ENCODE data around the gene RPTOR.
"Not testable (repeated sequence)": the region's sequence is repeated elsewhere in the genome, so short reads cannot be mapped to it uniquely, and the experiment has no call there.

The RPTOR gene, protein sequence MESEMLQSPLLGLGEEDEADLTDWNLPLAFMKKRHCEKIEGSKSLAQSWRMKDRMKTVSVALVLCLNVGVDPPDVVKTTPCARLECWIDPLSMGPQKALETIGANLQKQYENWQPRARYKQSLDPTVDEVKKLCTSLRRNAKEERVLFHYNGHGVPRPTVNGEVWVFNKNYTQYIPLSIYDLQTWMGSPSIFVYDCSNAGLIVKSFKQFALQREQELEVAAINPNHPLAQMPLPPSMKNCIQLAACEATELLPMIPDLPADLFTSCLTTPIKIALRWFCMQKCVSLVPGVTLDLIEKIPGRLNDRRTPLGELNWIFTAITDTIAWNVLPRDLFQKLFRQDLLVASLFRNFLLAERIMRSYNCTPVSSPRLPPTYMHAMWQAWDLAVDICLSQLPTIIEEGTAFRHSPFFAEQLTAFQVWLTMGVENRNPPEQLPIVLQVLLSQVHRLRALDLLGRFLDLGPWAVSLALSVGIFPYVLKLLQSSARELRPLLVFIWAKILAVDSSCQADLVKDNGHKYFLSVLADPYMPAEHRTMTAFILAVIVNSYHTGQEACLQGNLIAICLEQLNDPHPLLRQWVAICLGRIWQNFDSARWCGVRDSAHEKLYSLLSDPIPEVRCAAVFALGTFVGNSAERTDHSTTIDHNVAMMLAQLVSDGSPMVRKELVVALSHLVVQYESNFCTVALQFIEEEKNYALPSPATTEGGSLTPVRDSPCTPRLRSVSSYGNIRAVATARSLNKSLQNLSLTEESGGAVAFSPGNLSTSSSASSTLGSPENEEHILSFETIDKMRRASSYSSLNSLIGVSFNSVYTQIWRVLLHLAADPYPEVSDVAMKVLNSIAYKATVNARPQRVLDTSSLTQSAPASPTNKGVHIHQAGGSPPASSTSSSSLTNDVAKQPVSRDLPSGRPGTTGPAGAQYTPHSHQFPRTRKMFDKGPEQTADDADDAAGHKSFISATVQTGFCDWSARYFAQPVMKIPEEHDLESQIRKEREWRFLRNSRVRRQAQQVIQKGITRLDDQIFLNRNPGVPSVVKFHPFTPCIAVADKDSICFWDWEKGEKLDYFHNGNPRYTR (N-terminal part only)

DNA sequence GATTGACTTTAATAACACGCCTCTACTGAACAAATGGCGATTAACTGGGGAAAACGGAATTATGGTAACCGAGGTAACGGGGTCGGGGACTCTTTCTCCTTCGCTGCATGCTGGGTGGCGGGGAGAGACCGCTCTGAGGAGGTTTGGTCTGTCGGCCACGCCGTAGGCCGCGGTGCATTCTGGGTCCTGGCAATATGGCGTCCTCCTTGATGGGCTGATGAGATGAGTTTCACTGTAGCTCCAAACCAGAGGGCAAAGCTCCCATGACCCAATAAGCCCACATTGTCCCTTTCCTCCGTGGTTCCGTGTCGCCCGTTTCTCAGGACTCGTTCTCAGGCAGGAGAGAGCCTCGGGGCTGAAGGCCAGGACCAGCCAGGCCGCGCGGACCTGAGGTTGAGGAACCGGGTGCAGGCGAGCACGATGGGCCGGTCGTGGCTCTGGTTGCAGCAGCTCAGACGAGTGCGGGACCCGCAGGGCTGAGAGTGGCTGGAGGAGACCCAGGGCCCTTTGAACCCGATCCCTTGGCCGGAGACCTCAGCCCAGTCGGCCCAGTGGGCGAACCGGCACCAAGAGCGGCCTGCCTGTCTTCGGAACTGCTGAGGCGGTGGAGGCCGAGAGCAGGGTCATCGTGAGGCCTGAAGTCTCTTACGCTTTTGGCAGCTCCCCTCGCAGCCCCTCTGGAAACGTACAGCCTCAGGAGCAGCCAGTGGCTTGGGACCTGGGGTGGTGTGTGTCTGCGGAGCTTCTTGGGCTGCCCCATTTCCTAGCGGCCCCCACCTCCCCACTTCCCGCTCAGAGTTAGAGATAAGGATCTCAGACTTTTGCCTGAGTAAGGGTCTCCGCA, at the start of gene RPTOR:
Gene RPTOR, plus strand, starts transcription at position 184 of the 844 bp plus-strand sequence. CDS start 792 bp downstream, outside the sequence.
- no peak for FAIRE-seq

DNA sequence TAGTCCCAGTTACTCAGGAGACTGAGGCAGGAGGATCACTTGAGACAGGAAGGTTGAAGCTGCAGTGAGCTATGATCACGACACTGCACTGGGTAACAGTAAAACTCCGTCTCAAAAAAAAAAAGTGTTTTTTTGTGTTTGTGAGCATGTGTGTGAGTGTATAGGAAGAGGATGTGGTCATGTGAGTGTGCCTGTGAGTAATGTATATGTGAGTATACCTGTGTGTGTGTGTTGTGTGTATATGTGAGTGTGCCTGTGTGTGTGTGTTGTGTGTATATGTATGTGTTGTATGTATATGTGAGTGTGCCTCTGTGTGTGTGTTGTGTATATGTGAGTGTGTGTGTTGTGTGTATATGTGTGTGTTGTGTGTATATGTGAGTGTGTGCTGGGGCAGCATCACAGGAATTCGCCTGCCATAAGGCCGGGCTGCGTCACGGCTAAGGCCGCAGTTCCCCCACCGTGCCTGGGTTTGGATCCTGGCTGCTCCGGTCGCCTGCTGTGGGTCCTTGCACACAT, 46.9 kb upstream of the RPTOR start:
- FAIRE-seq, result no peak

DNA sequence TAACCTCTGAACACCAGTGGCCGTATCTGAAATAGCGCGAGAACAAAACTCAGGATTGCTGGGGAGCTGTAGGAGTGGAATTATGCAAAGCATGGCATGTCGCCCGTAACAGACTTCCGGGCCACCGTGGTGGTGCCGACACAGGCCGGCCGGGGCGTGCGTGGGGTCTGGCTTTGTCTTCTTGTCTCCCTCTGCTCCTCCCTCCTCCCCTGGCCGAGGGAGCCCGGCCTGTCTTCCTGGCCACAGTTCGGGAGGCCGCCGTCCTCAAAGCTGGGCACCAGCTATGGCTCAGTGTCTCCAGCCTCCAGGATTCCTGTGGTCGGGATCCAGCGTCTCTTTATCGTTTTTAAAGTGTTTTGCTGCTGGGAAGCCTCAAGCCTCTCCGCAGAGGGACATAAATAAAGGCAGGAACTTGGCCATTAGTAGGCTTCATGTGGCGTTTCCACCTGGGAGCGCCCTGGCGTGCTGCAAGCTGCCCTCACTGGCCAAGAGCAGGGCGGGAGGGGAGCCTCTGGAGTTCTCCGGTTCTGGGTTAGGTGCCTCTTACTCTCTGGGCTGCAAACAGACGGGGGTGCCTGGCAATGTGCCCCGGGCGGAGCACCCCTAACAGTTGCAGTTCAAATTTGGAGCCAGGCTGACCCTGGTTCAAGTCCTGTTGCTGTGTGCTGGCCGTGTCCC, 46.3 kb upstream of the RPTOR start:
- no peak for FAIRE-seq

DNA sequence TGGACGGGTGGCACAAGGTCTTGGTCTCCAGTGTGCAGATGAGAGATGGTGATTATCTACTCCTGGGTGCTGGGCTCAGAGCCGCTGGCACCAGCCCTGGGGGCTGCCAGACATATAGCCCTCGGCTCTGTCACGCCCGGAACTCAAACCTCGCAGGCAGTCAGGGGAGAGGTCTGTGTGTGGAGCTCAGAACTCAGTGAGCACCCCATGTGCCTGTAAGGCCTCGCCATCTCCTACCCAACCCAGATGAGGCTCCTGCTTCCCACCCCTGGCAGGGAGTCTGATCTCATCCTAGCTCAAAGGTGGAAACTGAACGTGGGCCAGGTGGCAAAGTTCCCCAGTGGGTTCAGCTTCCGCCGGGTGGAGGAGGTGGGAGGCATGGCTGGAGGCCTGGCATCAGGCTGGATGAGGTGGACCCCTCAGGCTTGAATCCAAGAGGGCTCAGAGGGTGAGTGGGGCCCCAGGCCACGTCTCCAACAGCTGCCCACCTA, 45.7 kb upstream of the RPTOR start:
- no peak for FAIRE-seq

DNA sequence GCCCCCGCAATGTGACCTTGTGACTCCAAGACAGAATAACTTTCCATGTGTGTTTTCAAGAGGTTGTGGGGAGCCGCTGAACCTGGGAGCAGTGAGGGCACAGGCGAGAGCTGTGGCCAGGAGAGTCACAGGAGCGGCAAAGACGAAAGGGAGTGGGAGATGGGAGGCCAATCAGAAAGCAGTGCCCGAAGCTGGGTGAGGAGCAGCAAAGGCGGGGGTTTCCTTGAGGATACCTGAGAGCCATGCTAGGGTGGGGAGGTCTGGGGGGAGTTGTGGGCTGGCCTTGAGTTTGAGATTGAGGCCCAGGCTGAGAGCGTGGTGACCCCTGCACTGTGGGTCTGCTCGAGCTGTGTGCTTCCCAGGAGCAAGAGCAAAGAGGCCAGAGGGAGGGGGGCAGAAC, 45.1 kb upstream of the RPTOR start:
- FAIRE-seq, result no peak

DNA sequence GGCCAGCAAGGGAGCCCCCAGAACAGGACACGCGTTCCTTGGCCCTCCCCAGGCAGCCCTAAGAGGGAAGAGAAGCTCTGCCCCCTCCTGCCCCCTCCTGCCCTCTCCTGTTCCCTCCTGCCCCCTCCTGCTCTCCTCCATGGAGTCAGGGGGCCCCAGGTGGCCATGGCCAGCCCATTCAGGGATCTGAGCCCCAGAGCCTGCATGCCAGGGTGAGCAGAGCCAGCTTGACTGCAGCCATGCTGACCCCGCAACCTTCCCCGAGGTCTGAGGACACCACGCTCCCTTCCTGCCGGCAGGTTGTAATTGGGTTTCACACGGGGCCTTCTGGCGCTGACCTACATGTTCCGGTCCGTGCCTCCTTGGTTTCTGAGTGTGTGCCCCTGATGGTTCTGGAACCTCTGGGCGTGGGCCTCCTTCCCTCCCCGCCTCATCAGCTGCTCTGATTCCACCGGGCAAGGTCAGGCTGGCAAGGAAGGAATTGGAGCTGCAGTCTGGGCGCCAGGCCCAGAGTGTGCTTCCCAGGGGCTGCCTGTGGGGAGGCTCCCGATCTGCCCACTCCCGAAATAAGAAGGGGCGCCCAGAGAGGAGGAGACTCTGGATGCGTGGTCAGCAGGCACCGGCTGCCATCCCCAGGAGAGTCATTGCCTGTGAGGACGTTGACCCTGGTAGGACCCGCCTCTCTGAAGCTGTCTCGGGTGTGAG, 44.5 kb upstream of the RPTOR start:
- no peak for FAIRE-seq

DNA sequence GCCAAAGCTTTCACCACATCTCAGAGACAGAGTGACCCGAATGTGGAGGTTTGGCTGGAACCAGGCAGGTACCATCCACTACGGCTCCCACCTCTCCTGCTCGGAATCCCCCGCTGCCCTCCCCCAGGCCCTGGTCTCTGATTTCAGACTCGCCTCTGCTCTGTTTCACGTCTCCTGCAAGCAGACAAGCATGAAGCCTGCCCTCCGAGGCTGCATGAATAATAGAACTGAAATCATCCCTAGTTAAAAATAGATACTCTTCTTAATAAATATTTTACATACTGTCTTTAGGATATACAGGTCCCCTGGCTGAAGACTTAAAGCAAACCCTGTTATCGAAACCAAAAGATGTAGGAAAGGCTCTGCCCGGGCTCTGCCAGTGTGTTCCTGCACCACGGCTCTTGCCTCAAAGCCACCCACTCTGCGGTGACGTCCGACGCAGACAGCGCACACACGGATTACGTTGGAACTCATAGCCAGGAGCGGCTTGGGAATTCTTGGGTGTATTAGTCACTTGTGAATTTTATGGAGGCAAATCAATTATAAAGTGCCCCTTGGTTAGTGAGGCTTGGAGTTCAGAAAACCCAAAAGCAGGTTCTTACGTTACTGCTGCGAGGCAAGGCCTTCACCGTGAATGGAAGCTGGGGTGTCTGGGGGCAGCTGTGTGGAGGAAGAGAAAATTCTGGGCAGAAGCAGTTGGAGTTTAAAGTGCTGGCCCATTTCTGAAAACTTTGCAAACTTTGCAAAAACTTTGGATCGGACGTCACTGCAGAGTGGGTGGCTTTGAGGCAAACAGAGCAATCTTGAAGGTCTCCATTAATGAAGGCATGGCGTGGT, 42.7 kb upstream of the RPTOR start:
- FAIRE-seq, result no peak

DNA sequence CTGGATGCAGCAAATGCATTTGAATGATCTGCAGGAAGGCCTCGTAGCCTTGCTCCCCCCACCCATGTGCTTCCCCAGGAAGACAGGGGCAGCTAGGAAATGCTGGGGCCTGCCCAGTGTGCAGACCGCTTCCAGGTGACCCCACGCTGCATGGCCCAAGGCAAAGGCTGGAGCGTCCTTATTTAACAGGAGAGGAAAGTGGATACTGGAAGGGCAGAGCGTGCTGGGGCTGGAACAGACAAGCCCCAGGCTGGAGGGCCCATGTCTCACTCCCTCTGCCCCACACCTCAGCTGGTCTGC, 42.1 kb upstream of the RPTOR start:
- no peak for FAIRE-seq

DNA sequence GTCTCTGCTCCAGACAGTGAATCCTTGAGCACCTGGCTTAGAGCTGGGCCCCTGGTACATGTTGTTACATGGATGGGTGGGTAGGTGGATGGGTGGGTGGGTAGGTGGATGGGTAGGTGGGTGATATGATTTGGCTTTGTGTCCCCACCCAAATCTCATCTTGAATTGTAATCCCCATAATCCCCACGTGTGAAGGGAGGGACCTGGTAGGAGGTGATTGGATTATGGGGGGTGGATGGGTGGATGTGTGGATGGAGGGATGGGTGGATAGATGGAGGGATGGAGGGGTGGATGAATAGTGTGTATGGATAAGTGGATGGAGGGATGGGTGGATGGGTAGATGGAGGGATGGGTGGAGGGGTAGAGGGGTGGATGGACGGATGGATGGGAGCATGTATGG, 41.6 kb upstream of the RPTOR start:
- no peak for FAIRE-seq

DNA sequence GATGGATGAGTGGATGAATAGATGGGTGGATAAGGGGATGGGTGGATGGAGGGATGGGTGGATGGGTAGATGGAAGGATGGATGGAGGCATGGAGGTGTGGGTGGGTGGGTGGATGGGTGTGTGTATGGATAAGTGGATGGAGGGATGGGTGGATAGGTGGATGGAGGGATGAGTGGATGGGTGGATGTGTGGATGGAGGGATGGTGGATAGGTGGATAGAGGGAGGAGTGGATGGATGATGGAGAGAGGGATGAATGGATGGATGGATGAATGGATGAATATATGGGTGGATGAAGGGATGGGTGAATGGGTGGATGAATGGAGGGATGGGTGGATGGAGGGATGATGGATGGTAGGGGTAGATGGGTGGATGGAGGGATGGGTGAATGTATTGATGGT, 40.7 kb upstream of the RPTOR start:
- no peak for FAIRE-seq

DNA sequence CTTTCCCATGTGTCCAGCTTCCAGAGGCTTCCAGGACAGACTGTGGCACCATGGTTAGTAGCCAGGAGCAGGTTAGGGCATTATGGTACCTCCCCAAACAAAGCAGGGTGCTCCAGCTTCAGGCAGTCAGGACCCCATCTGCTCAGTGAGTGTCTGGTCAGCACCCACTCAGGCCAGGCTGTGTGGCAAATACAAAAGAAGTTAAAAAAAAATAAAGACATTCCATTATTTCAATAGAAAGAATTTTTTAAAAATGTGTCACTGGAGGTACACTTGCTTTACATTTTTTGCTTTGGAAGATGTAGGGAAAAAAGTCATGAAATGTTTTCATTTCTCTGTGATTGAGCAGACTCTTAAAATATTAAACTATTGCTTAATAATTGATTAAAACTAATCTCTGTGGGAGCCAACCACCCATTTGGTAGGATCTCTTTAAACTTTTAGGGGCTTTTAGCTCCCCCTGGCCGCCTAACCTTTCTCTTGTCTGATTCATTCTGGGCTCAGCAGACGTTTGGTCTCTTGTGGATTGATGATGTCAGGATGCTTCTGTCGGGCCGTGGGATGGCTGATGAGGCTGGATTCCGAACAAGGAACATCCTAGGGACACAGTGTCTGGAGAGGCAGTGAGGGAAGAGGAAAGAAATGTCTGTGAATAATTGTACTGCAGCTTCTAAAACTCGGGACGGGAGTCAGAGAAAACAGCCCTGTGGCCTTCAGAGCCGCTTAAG, 39.8 kb upstream of the RPTOR start:
- no peak for FAIRE-seq

DNA sequence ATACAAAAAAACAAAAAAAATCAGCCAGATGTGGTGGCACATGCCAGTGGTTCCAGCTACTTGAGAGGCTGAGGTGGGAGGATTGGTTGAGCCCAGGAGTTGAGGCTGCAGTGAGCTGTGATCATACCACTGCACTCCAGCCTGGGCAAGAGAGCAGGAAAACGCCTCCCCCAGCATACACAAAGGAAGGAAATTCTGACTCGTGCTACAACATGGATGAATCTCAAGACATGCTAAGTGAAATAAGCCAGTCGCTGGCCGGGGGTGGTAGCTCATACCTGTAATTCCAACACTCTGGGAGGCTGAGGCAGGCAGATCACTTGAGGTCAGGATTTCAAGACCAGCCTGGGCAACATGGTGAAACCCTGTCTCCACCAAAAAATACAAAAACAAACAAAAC, 37.5 kb upstream of the RPTOR start:
- not testable (repeated sequence) for FAIRE-seq

DNA sequence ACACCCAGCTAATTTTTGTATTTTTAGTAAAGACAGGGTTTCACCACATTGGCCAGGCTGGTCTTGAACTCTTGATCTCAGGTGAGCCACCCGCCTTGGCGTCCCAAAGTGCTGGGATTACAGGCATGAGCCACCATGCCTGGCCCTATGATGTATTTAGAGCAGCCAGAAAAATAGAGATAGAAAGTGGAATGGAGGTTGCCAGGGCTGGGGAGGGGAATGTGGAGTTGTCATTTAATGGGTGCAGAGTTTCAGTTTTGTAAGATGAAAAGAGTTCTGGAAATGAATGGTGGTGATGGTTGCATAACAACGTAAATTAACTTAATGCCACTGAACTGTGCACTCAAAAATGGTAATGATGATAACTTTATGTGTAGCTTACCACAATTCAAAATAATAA, 36.7 kb upstream of the RPTOR start:
- FAIRE-seq, result no peak

DNA sequence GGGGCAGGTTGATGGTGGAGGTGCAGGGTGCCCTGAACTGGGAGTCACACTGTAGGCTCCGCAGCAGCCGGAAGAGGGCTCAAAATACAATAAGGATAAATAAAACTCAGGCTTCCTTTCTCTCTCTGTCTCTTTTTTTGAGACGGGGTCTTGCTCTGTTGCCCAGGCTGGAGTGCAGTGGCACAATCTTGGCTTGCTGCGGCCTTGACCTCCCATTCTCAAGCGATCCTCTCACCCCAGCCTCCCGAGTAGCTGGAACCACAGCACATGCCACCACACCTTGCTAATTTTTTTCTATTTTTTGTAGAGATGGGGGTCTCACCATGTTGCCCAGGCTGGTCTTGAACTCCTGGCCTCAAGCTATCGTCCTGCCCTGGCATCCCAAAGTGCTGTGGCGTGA, 35.3 kb upstream of the RPTOR start:
- no peak for FAIRE-seq

DNA sequence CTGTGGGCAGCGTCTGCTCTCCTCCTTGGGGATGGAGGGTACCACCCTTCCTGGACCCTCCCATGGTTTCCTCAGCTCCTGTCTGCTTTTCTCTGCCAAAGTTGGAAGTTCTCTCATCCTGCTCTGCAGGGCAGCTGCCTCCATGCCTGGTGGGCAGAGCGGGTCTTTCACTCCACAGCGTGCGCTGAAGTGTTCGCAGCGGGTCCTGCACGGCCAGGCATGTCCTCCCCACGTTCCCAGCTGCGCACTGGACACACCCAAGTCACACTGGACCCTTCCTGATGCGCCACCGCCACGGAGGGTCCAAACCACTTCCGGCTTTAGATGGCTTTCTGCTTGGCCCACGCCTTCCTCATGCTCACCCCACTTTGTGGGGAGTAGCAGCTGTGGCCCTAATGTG, 34.5 kb upstream of the RPTOR start:
- FAIRE-seq, result no peak

DNA sequence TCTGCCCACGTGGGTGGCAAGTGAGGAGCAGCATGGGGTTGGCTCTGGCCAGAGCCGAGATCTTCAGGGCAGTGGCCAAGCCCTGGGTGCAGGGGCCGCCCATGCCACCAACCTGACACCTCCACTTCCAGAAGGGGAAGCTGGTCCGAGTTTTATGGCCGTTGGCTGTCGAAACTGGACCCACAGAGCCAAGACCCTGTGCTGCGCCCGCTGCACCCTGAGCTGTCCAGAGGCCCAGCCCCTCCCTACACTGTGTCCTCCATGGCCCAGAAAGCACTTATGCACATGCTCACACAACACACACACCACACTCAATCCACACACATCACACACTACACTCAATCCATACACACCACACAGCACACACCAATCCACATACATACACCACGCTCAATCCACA, 33.9 kb upstream of the RPTOR start:
- no peak for FAIRE-seq

DNA sequence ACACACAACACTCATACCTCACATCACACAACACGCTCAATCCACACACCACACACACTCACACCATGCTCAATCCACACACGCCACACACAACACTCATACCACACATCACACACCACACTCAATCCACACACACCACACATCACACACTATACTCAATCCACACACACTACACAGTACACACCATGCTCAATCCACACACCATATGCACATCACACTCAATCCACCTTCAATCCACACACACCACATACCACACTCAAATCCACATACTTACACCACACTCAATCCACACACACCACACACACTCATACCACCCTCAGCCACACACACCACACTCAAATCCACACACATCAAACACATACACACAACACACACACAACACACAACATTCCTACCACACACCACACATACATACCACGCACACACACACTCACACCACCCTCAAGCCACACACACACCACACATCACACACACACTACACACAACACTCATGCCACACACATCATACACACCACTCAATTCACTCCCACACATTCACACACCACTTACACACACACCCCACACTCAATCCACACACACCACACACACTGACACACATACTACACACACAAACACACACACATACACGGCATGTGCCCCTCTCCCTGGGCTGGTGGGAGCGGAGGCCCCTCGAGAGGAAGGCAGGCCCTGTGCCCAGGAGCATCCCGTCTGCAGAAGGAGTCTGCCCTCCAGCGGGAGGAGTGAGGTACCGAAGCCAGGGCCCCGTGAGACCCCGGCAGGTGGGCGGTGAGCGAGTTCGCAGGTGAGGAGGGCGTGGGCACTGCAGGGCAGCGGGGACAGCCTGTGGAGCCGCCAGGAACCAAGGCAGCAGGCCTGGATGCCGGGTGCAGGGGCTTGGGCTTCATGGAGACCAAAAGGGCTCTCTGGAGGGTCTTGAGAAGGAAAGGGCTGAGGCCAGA, 33.1 kb upstream of the RPTOR start:
- FAIRE-seq, result no peak

DNA sequence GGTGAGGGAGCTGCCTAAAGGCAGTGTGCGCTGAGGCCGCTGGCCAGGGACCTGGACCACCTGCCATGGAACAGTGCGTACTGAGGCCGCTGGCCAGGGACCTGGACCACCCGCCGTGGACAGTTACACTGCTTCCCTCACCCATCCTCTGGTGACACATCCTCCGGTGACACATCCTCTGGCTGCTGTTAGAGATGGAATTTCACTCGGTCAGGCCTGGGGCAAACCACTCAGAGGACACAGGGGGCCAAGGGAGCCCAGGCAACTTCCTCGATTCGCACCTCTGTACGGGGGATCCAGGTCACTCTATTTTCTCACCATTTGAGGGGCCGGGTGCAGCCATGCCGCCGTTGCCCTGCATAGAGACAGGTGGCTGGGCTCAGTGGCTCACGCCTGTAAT, 32.4 kb upstream of the RPTOR start:
- FAIRE-seq, result no peak

Data from TTC549 (cell line).